Measurements from ENCODE around the gene RNASE8.

Gene RNASE8

GRCh38 chr14:21103411-21103709, 45.7 kb downstream of the RNASE8 start:
- H3K27ac ChIP-seq (ENCODE audit: low read depth, low read length): peak overlapping the region; percentile 100
- no peaks in the 10 kb centered on the region for H3K9me3 ChIP-seq (ENCODE audit: control insufficient read depth in 5 of 5, low read length in 5 of 5)
- H3K4me3 ChIP-seq (ENCODE audit: low read depth in 1 of 5, low read length in 5 of 5): peak overlapping the region; percentile 49 to 93 (median 90)
- peaks cover 21 to 69% (median 59%) of the 10 kb centered on the region in 5 donors for H3K4me1 ChIP-seq (ENCODE audit: control insufficient read depth in 5 of 5, insufficient read depth in 5 of 5, low read length in 5 of 5)
- H3K27me3 ChIP-seq (ENCODE audit: control insufficient read depth in 5 of 5, insufficient read depth in 4 of 5, low read length in 5 of 5): no peaks in the 10 kb centered on the region
- peak overlapping the region in 3 of 5 donors; percentile 91 to 94 (median 94) for H3K9ac ChIP-seq (ENCODE audit: low read length in 5 of 5)
- no peaks in the 10 kb centered on the region for H3K36me3 ChIP-seq (ENCODE audit: control insufficient read depth in 5 of 5, insufficient read depth in 5 of 5, low read length in 5 of 5)

GRCh38 chr14:21103710-21104447, 46.3 kb downstream of the RNASE8 start:
- Histone ChIP-seq H3K4me3 (ENCODE audit: low read depth in 1 of 5, low read length in 5 of 5) (peak overlapping the region; percentile 77 to 93 (median 90)), H3K9ac (ENCODE audit: low read length in 5 of 5) (peak overlapping the region; percentile 90 to 97 (median 94)), H3K36me3 (ENCODE audit: control insufficient read depth in 5 of 5, insufficient read depth in 5 of 5, low read length in 5 of 5) (no peaks in the 10 kb centered on the region), H3K9me3 (ENCODE audit: control insufficient read depth in 5 of 5, low read length in 5 of 5) (no peaks in the 10 kb centered on the region), H3K27ac (ENCODE audit: low read depth, low read length) (peak overlapping the region; percentile 100), H3K4me1 (ENCODE audit: control insufficient read depth in 5 of 5, insufficient read depth in 5 of 5, low read length in 5 of 5) (peaks cover 21 to 66% (median 56%) of the 10 kb centered on the region in 5 donors), H3K27me3 (ENCODE audit: control insufficient read depth in 5 of 5, insufficient read depth in 4 of 5, low read length in 5 of 5) (no peaks in the 10 kb centered on the region)

- no peaks in the 10 kb centered on the region for H3K9me3 ChIP-seq (ENCODE audit: control insufficient read depth in 5 of 5, low read length in 5 of 5)
- no peaks in the 10 kb centered on the region for H3K27me3 ChIP-seq (ENCODE audit: control insufficient read depth in 5 of 5, insufficient read depth in 4 of 5, low read length in 5 of 5)
- H3K9ac ChIP-seq (ENCODE audit: low read length in 5 of 5): peak overlapping the region; percentile 90 to 97 (median 94)
- peaks cover 17 to 59% (median 50%) of the 10 kb centered on the region in 5 donors for H3K4me1 ChIP-seq (ENCODE audit: control insufficient read depth in 5 of 5, insufficient read depth in 5 of 5, low read length in 5 of 5)
- peak overlapping the region; percentile 77 to 93 (median 90) for H3K4me3 ChIP-seq (ENCODE audit: low read depth in 1 of 5, low read length in 5 of 5)
- peak overlapping the region; percentile 100 for H3K27ac ChIP-seq (ENCODE audit: low read depth, low read length)
- H3K36me3 ChIP-seq (ENCODE audit: control insufficient read depth in 5 of 5, insufficient read depth in 5 of 5, low read length in 5 of 5): no peaks in the 10 kb centered on the region
Observed at GRCh38 chr14:21104448-21105060, 46.9 kb downstream of the RNASE8 start.

DNA sequence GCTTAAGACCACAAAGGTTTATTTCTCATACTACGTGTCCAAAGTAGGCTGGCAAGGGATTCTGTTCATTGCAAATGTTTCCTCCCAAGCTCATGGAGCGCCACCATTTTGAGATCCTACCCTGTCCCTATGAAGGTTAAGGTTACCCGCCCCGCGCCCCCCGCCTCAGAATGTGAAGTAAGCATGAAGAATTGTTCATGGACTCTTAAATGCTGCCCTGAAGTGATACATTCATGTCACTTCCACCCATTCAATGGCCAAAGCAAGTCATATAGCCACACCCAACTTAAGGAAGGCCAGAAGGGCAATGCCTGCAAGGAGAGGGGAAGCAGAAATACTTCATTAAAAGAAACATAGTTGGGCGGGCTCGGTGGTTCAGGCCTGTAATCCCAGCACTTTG, 47.5 kb downstream of the RNASE8 start:
- Histone ChIP-seq H3K9ac (ENCODE audit: low read length in 5 of 5) (peak overlapping the region in 3 of 5 donors; percentile 91 to 97 (median 94)), H3K36me3 (ENCODE audit: control insufficient read depth in 5 of 5, insufficient read depth in 5 of 5, low read length in 5 of 5) (no peaks in the 10 kb centered on the region), H3K4me1 (ENCODE audit: control insufficient read depth in 5 of 5, insufficient read depth in 5 of 5, low read length in 5 of 5) (peaks cover 17 to 56% (median 47%) of the 10 kb centered on the region in 5 donors), H3K4me3 (ENCODE audit: low read depth in 1 of 5, low read length in 5 of 5) (peak overlapping the region in 3 of 5 donors; percentile 77 to 91 (median 90)), H3K27me3 (ENCODE audit: control insufficient read depth in 5 of 5, insufficient read depth in 4 of 5, low read length in 5 of 5) (no peaks in the 10 kb centered on the region), H3K27ac (ENCODE audit: low read depth, low read length) (peak overlapping the region; percentile 100), H3K9me3 (ENCODE audit: control insufficient read depth in 5 of 5, low read length in 5 of 5) (no peaks in the 10 kb centered on the region)

GRCh38 chr14:21106176-21106497, 48.5 kb downstream of the RNASE8 start:
- H3K4me3 ChIP-seq (ENCODE audit: low read depth in 1 of 5, low read length in 5 of 5): peak overlapping the region; percentile 11 to 58 (median 32)
- H3K27me3 ChIP-seq (ENCODE audit: control insufficient read depth in 5 of 5, insufficient read depth in 4 of 5, low read length in 5 of 5): no peaks in the 10 kb centered on the region
- H3K9ac ChIP-seq (ENCODE audit: low read length in 5 of 5): peak overlapping the region in 3 of 5 donors; percentile 41 to 83 (median 70)
- H3K9me3 ChIP-seq (ENCODE audit: control insufficient read depth in 5 of 5, low read length in 5 of 5): no peaks in the 10 kb centered on the region
- H3K4me1 ChIP-seq (ENCODE audit: control insufficient read depth in 5 of 5, insufficient read depth in 5 of 5, low read length in 5 of 5): peaks cover 17 to 59% (median 49%) of the 10 kb centered on the region in 5 donors
- H3K36me3 ChIP-seq (ENCODE audit: control insufficient read depth in 5 of 5, insufficient read depth in 5 of 5, low read length in 5 of 5): no peaks in the 10 kb centered on the region
- peak overlapping the region; percentile 100 for H3K27ac ChIP-seq (ENCODE audit: low read depth, low read length)

- Histone ChIP-seq H3K27ac (ENCODE audit: low read depth, low read length) (peak overlapping the region; percentile 100), H3K4me3 (ENCODE audit: low read depth in 1 of 5, low read length in 5 of 5) (peak overlapping the region; percentile 11 to 58 (median 32)), H3K9ac (ENCODE audit: low read length in 5 of 5) (peak overlapping the region in 4 of 5 donors; percentile 12 to 83 (median 56)), H3K36me3 (ENCODE audit: control insufficient read depth in 5 of 5, insufficient read depth in 5 of 5, low read length in 5 of 5) (no peaks in the 10 kb centered on the region), H3K9me3 (ENCODE audit: control insufficient read depth in 5 of 5, low read length in 5 of 5) (no peaks in the 10 kb centered on the region), H3K4me1 (ENCODE audit: control insufficient read depth in 5 of 5, insufficient read depth in 5 of 5, low read length in 5 of 5) (peaks cover 17 to 65% (median 52%) of the 10 kb centered on the region in 5 donors), H3K27me3 (ENCODE audit: control insufficient read depth in 5 of 5, insufficient read depth in 4 of 5, low read length in 5 of 5) (no peaks in the 10 kb centered on the region)
Observed at GRCh38 chr14:21106498-21107282, 49.1 kb downstream of the RNASE8 start.

GRCh38 chr14:21107283-21107800, 49.7 kb downstream of the RNASE8 start:
- Histone ChIP-seq H3K4me3 (ENCODE audit: low read depth in 1 of 5, low read length in 5 of 5) (no peak overlapping the region), H3K27me3 (ENCODE audit: control insufficient read depth in 5 of 5, insufficient read depth in 4 of 5, low read length in 5 of 5) (no peaks in the 10 kb centered on the region), H3K9me3 (ENCODE audit: control insufficient read depth in 5 of 5, low read length in 5 of 5) (no peaks in the 10 kb centered on the region), H3K4me1 (ENCODE audit: control insufficient read depth in 5 of 5, insufficient read depth in 5 of 5, low read length in 5 of 5) (peaks cover 17 to 70% (median 52%) of the 10 kb centered on the region in 5 donors), H3K27ac (ENCODE audit: low read depth, low read length) (peak overlapping the region; percentile 100), H3K9ac (ENCODE audit: low read length in 5 of 5) (peak overlapping the region in 4 of 5 donors; percentile 12 to 70 (median 44)), H3K36me3 (ENCODE audit: control insufficient read depth in 5 of 5, insufficient read depth in 5 of 5, low read length in 5 of 5) (no peaks in the 10 kb centered on the region)
